Osteoblast (primary cell): ENCODE data around the gene CYP3A7. TPM values are rescaled to one million over a fixed set of nuclear protein-coding genes. Genes with fewer than 3 reads are reported as not detected.
"Not testable (repeated sequence)": the region's sequence is repeated elsewhere in the genome, so short reads cannot be mapped to it uniquely, and the experiment has no call there.

Source experiments
- DNase-seq: peaks from one replicate; pipeline ENCODE4 v3.0.0; 2011; ENCODE audit warnings: low spot score, mixed read lengths; ENCODE audit not compliant: insufficient read length; ENCODE audit errors: missing footprints
- H2AFZ ChIP-seq: 2 replicates; pipeline ENCODE4 v1.6.0; 2011; ENCODE audit warnings: mild to moderate bottlenecking, low read length
- H3K27ac ChIP-seq: 2 replicates; pipeline ENCODE4 v1.5.1; 2011; ENCODE audit warnings: mild to moderate bottlenecking, low read depth, low read length, moderate library complexity
- H3K27me3 ChIP-seq: 2 replicates; pipeline ENCODE4 v1.6.0; 2012; ENCODE audit warnings: mild to moderate bottlenecking, control low read depth, inconsistent platforms, low read length, moderate library complexity; ENCODE audit not compliant: insufficient read depth
- H3K36me3 ChIP-seq: 2 replicates; pipeline ENCODE4 v1.5.1; 2011; ENCODE audit warnings: mild to moderate bottlenecking, low read length, control low read depth, moderate library complexity; ENCODE audit not compliant: insufficient read depth
- H3K4me1 ChIP-seq: 2 replicates; pipeline ENCODE4 v1.5.1; 2011; ENCODE audit warnings: mild to moderate bottlenecking, low read length, control low read depth, moderate library complexity; ENCODE audit not compliant: insufficient read depth
- H3K4me2 ChIP-seq: 2 replicates; pipeline ENCODE4 v1.6.0; 2011; ENCODE audit warnings: mild to moderate bottlenecking, low read length; ENCODE audit not compliant: insufficient read depth
- H3K4me3 ChIP-seq: fragments of 200-600 bp; sonication (generic); 3 replicates; pipeline ENCODE4 v1.5.1; 2012; ENCODE audit warnings: mild to moderate bottlenecking, low read length, inconsistent platforms; ENCODE audit not compliant: insufficient read depth
- H3K79me2 ChIP-seq: 2 replicates; pipeline ENCODE4 v1.6.0; 2012; ENCODE audit warnings: mild to moderate bottlenecking, low read length, control low read depth, inconsistent platforms; ENCODE audit not compliant: insufficient read depth
- H3K9me3 ChIP-seq: 2 replicates; pipeline ENCODE4 v1.5.1; 2011; ENCODE audit warnings: low read depth, low read length, control low read depth
- H4K20me1 ChIP-seq: 2 replicates; pipeline ENCODE4 v1.6.0; 2012; ENCODE audit warnings: mild to moderate bottlenecking, low read length, control low read depth; ENCODE audit not compliant: insufficient read depth
- CTCF ChIP-seq: IDR thresholded peaks from 2 replicates; pipeline ENCODE4 v1.5.1; 2011; ENCODE audit warnings: mild to moderate bottlenecking, low read depth, low read length, moderate library complexity; ENCODE audit errors: extremely low read depth
- total RNA-seq: library from RNA; depleted of rRNA; stranded (reverse); fragments of >200 nt; gene quantifications from 2 replicates; pipeline ENCODE4 v1.2.3, GENCODE V29; 2012

CYP3A7 gene
- total RNA-seq, 1 donor: not detected

GRCh38 chr7:99690918-99691317 is 44.1 kb downstream of the CYP3A7 start:
- not testable (repeated sequence) for H3K27ac ChIP-seq, H3K36me3 ChIP-seq, H4K20me1 ChIP-seq, H3K79me2 ChIP-seq, DNase-seq, H3K9me3 ChIP-seq, H3K4me3 ChIP-seq, H2AFZ ChIP-seq, H3K4me1 ChIP-seq, H3K4me2 ChIP-seq
- peaks cover 19% of the 10 kb centered on the region for H3K27me3 ChIP-seq

GRCh38 chr7:99685871-99686608 is 49.0 kb downstream of the CYP3A7 start:
- H2AFZ ChIP-seq: not testable (repeated sequence)

GRCh38 chr7:99685129-99685758 is 49.8 kb downstream of the CYP3A7 start:
- no peaks in the 10 kb centered on the region for H4K20me1 ChIP-seq

More at GRCh38 chr7:99685871-99686608, 49.0 kb downstream of the CYP3A7 start:
- not testable (repeated sequence) for H3K9me3 ChIP-seq, H3K27me3 ChIP-seq, H3K36me3 ChIP-seq, DNase-seq, H3K79me2 ChIP-seq, H3K4me2 ChIP-seq, H3K4me1 ChIP-seq, H4K20me1 ChIP-seq, H3K27ac ChIP-seq, H3K4me3 ChIP-seq

GRCh38 chr7:99679400-99680191 is 55.4 kb downstream of the CYP3A7 start, which contains the start of gene CYP3A5:
TSS of gene CYP3A5 (minus strand) at chr7:99679996. CDS start at chr7:99679896, 100 bp downstream.
- Histone ChIP-seq H3K4me1 (no peaks in the 10 kb centered on the region), H3K79me2 (no peaks in the 10 kb centered on the region), H3K27me3 (no peaks in the 10 kb centered on the region), H3K4me3 (no peak within 1 kb of the TSS), H3K36me3 (no peaks in the 10 kb centered on the region), H2AFZ (no peak within 1 kb of the TSS), H3K27ac (no peak within 1 kb of the TSS), H3K4me2 (no peak within 1 kb of the TSS), H3K9me3 (no peaks in the 10 kb centered on the region), H4K20me1 (no peaks in the 10 kb centered on the region)
- TF ChIP-seq CTCF: no peak
- DNase-seq: no peak

More at GRCh38 chr7:99685129-99685758, 49.8 kb downstream of the CYP3A7 start:
- TF ChIP-seq CTCF: no peak
- no peaks in the 10 kb centered on the region for H3K79me2 ChIP-seq
- no peaks in the 10 kb centered on the region for H3K9me3 ChIP-seq
- no peak overlapping the region for H3K4me3 ChIP-seq
- H2AFZ ChIP-seq: no peak overlapping the region
- no peak overlapping the region for H3K27ac ChIP-seq
- H3K4me1 ChIP-seq: no peaks in the 10 kb centered on the region
- peaks cover 2% of the 10 kb centered on the region for H3K27me3 ChIP-seq
- DNase-seq: no peak
- no peak overlapping the region for H3K4me2 ChIP-seq
- H3K36me3 ChIP-seq: no peaks in the 10 kb centered on the region
